ENCODE results near the gene CDK11B. TPM values are rescaled to one million over a fixed set of nuclear protein-coding genes. Genes with fewer than 3 reads are reported as not detected.

Gene CDK11B
- total RNA-seq, 2 donors from 2014 or later = 31.8 to 44.7 TPM

GRCh38 chr1:1614204-1614953 lies 44.4 kb downstream of the CDK11B start:
- intact Hi-C loops (cut with DNase I) = no loop called here
- Histone ChIP-seq H3K36me3 (no peaks in the 10 kb centered on the region), H3K9me3 (no peaks in the 10 kb centered on the region), H3K4me1 (peaks cover 14% of the 10 kb centered on the region), H3K9ac (ENCODE audit: low read depth in 2 of 2, low read length in 2 of 2) (peak overlapping the region; percentile 52 to 84), H3K27ac (peak overlapping the region; percentile 100), H3K27me3 (no peaks in the 10 kb centered on the region), H3K4me3 (peak overlapping the region; percentile 95)
- TF ChIP-seq CTCF (IDR thresholded peaks at IDR 0.05) = no peak
- peak; percentile 54 for DNase-seq

- intact Hi-C loops (cut with DNase I) = no loop called here
- peak overlapping the region; percentile 100 for H3K27ac ChIP-seq
- H3K9me3 ChIP-seq = no peaks in the 10 kb centered on the region
- H3K4me1 ChIP-seq = peaks cover 14% of the 10 kb centered on the region
- no peaks in the 10 kb centered on the region for H3K36me3 ChIP-seq
- H3K27me3 ChIP-seq = no peaks in the 10 kb centered on the region
- H3K4me3 ChIP-seq = no peak overlapping the region
- no peak overlapping the region for H3K9ac ChIP-seq (ENCODE audit: low read depth in 2 of 2, low read length in 2 of 2)
- DNase-seq = no peak
- no peak for TF ChIP-seq CTCF (IDR thresholded peaks at IDR 0.05)
These were observed 45.2 kb downstream of the CDK11B start for GRCh38 chr1:1613509-1614082.

- Histone ChIP-seq H3K4me3 (no peak overlapping the region), H3K4me1 (peaks cover 12% of the 10 kb centered on the region), H3K9me3 (no peaks in the 10 kb centered on the region), H3K9ac (ENCODE audit: low read depth in 2 of 2, low read length in 2 of 2) (peak overlapping the region in 1 of 2 donors; percentile 9), H3K36me3 (no peaks in the 10 kb centered on the region), H3K27me3 (no peaks in the 10 kb centered on the region), H3K27ac (no peak overlapping the region)
- intact Hi-C loops (cut with DNase I) = no loop called here
- no peak for TF ChIP-seq CTCF (IDR thresholded peaks at IDR 0.05)
- no peak for DNase-seq
These were observed 46.8 kb downstream of the CDK11B start for GRCh38 chr1:1612104-1612400.

GRCh38 chr1:1610796-1611195 lies 48.0 kb downstream of the CDK11B start:
- H3K4me3 ChIP-seq = no peak overlapping the region
- DNase-seq = peak; percentile 16
- H3K4me1 ChIP-seq = peaks cover 7% of the 10 kb centered on the region
- TF ChIP-seq CTCF (IDR thresholded peaks at IDR 0.05) = no peak
- H3K9ac ChIP-seq (ENCODE audit: low read depth in 2 of 2, low read length in 2 of 2) = no peak overlapping the region
- H3K27ac ChIP-seq = no peak overlapping the region
- no peaks in the 10 kb centered on the region for H3K9me3 ChIP-seq
- intact Hi-C loops (cut with DNase I) = no loop called here
- H3K36me3 ChIP-seq = no peaks in the 10 kb centered on the region
- no peaks in the 10 kb centered on the region for H3K27me3 ChIP-seq

GRCh38 chr1:1609822-1610485 lies 48.9 kb downstream of the CDK11B start:
- no peaks in the 10 kb centered on the region for H3K9me3 ChIP-seq
- intact Hi-C loops (cut with DNase I) = no loop called here
- no peak for TF ChIP-seq CTCF (IDR thresholded peaks at IDR 0.05)
- no peak overlapping the region for H3K4me3 ChIP-seq
- H3K27ac ChIP-seq = no peak overlapping the region
- no peaks in the 10 kb centered on the region for H3K27me3 ChIP-seq
- no peak overlapping the region for H3K9ac ChIP-seq (ENCODE audit: low read depth in 2 of 2, low read length in 2 of 2)
- DNase-seq = peak; percentile 16
- peaks cover 7% of the 10 kb centered on the region for H3K4me1 ChIP-seq
- no peaks in the 10 kb centered on the region for H3K36me3 ChIP-seq

Measured in colonic mucosa (tissue), 4 donors.